ENCODE results near the gene TECTB. TPM values are rescaled to one million over a fixed set of nuclear protein-coding genes. Genes with fewer than 3 reads are reported as not detected.

The TECTB gene
- total RNA-seq, 1 donor from 2014 or later: not detected

DNA sequence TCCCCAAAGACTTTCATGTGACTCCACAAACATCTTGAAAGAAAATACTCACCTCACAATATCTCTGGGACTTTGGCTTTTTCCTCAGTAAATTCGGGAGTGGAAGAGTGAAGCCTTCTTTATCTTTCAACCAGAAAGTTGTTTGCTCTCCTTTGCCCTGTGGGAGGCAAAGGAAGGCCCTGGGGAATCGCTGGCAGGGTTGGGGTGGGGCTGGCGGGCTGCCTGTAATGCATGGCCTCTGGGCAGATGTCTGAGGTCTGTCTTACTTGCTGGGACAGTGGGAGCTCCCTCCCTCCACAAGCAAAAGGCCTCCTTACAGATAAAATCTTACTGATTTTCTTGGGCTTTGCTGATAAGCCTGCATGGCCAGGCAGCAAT is 24.9 kb downstream of the TECTB start:
- FAIRE-seq (no peak), DNase-seq (ENCODE audit: low read depth) (no peak)
- Mint-ChIP-seq H3K27me3 (ENCODE audit: low read depth, unreplicated experiment) (peaks cover 10% of the 10 kb centered on the region), H3K4me3 (ENCODE audit: unreplicated experiment) (no peak overlapping the region), H3K27ac (ENCODE audit: unreplicated experiment) (no peak overlapping the region), H3K4me1 (ENCODE audit: low read depth, unreplicated experiment) (no peaks in the 10 kb centered on the region), H3K9me3 (ENCODE audit: unreplicated experiment) (no peaks in the 10 kb centered on the region), H3K36me3 (ENCODE audit: low read depth, unreplicated experiment) (no peaks in the 10 kb centered on the region)
- Histone ChIP-seq H3K9me3 (ENCODE audit: insufficient read depth, low read depth, low read length) (no peaks in the 10 kb centered on the region), H3K79me2 (ENCODE audit: insufficient read depth, low read length) (no peaks in the 10 kb centered on the region), H3K4me3 (ENCODE audit: insufficient read depth, low read depth, low read length) (no peak overlapping the region), H3K36me3 (ENCODE audit: insufficient read depth, low read length) (no peaks in the 10 kb centered on the region), H3K27me3 (ENCODE audit: insufficient read depth, low read length) (no peaks in the 10 kb centered on the region), H3K27ac (ENCODE audit: low read depth, low read length) (no peak overlapping the region), H2AFZ (ENCODE audit: low read depth, low read length) (no peak overlapping the region), H3K4me1 (ENCODE audit: insufficient read depth, low read length) (no peaks in the 10 kb centered on the region), H3K9ac (ENCODE audit: low read length) (no peak overlapping the region), H4K20me1 (ENCODE audit: insufficient read depth, low read length) (no peaks in the 10 kb centered on the region), H3K4me2 (ENCODE audit: low read length) (no peak overlapping the region)
- no peak for TF ChIP-seq EZH2 (IDR thresholded peaks at IDR 0.05; ENCODE audit: insufficient read depth, low read length)
- TF ChIP-seq, protein P1, sequence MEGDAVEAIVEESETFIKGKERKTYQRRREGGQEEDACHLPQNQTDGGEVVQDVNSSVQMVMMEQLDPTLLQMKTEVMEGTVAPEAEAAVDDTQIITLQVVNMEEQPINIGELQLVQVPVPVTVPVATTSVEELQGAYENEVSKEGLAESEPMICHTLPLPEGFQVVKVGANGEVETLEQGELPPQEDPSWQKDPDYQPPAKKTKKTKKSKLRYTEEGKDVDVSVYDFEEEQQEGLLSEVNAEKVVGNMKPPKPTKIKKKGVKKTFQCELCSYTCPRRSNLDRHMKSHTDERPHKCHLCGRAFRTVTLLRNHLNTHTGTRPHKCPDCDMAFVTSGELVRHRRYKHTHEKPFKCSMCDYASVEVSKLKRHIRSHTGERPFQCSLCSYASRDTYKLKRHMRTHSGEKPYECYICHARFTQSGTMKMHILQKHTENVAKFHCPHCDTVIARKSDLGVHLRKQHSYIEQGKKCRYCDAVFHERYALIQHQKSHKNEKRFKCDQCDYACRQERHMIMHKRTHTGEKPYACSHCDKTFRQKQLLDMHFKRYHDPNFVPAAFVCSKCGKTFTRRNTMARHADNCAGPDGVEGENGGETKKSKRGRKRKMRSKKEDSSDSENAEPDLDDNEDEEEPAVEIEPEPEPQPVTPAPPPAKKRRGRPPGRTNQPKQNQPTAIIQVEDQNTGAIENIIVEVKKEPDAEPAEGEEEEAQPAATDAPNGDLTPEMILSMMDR (IDR thresholded peaks at IDR 0.05; ENCODE audit: insufficient read depth, low read depth, low read length): no peak

DNA sequence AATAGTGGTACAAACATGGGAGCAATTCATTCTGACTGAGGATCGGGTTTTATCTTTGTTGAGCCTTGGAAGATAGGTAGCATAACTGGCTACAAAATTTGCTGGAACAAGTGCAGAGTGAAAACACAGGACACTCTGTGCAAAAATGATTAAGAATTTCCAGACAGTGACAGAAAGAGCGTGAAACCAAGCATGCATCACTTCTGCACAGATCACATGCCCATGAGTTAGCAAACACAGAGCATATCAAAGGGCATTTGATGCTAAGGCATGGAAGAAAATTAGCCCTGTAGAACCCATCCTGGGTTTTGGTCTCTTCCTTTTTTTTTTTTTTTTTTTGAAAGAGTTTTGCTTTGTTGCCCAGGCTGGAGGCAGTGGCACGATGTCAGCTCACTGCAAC is 28.3 kb downstream of the TECTB start:
- H3K27me3 ChIP-seq (ENCODE audit: insufficient read depth, low read length): peaks cover 4% of the 10 kb centered on the region
- no peak overlapping the region for H3K4me3 ChIP-seq (ENCODE audit: insufficient read depth, low read depth, low read length)
- H3K9ac ChIP-seq (ENCODE audit: low read length): no peak overlapping the region
- H3K9me3 Mint-ChIP-seq (ENCODE audit: unreplicated experiment): no peaks in the 10 kb centered on the region
- no peak overlapping the region for H3K27ac ChIP-seq (ENCODE audit: low read depth, low read length)
- peaks cover 14% of the 10 kb centered on the region for H3K27me3 Mint-ChIP-seq (ENCODE audit: low read depth, unreplicated experiment)
- H3K79me2 ChIP-seq (ENCODE audit: insufficient read depth, low read length): no peaks in the 10 kb centered on the region
- no peaks in the 10 kb centered on the region for H3K36me3 Mint-ChIP-seq (ENCODE audit: low read depth, unreplicated experiment)
- no peaks in the 10 kb centered on the region for H4K20me1 ChIP-seq (ENCODE audit: insufficient read depth, low read length)
- TF ChIP-seq, protein P1 (IDR thresholded peaks at IDR 0.05; ENCODE audit: insufficient read depth, low read depth, low read length): no peak
- no peak for TF ChIP-seq EZH2 (IDR thresholded peaks at IDR 0.05; ENCODE audit: insufficient read depth, low read length)
- DNase-seq (ENCODE audit: low read depth) (no peak), FAIRE-seq (no peak)
- no peak overlapping the region for H2AFZ ChIP-seq (ENCODE audit: low read depth, low read length)
- no peak overlapping the region for H3K4me2 ChIP-seq (ENCODE audit: low read length)
- no peak overlapping the region for H3K27ac Mint-ChIP-seq (ENCODE audit: unreplicated experiment)
- H3K4me3 Mint-ChIP-seq (ENCODE audit: unreplicated experiment): no peak overlapping the region
- H3K4me1 ChIP-seq (ENCODE audit: insufficient read depth, low read length): no peaks in the 10 kb centered on the region
- H3K4me1 Mint-ChIP-seq (ENCODE audit: low read depth, unreplicated experiment): no peaks in the 10 kb centered on the region
- no peaks in the 10 kb centered on the region for H3K9me3 ChIP-seq (ENCODE audit: insufficient read depth, low read depth, low read length)
- no peaks in the 10 kb centered on the region for H3K36me3 ChIP-seq (ENCODE audit: insufficient read depth, low read length)

DNA sequence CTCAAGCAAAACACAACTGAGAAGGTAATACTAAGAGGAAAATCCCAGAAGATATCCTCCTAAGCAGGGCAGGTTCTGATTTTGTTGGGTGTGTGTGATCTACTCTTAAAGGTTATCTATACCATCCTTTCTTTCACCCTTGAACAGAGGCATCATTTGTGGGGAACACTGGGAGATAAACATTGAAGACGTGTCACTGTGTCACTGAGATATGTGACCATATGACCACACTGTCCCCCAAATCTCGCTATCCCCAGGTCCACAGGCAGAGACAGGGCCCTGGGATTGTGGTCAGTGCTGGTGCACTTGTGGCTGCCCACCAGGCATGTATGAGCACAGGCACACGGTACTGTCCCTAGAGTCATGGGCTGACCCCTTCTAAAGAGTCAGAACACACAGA is 30.0 kb downstream of the TECTB start:
- Mint-ChIP-seq H3K4me3 (ENCODE audit: unreplicated experiment) (no peak overlapping the region), H3K9me3 (ENCODE audit: unreplicated experiment) (no peaks in the 10 kb centered on the region), H3K36me3 (ENCODE audit: low read depth, unreplicated experiment) (no peaks in the 10 kb centered on the region), H3K27me3 (ENCODE audit: low read depth, unreplicated experiment) (peaks cover 14% of the 10 kb centered on the region), H3K27ac (ENCODE audit: unreplicated experiment) (no peak overlapping the region), H3K4me1 (ENCODE audit: low read depth, unreplicated experiment) (no peaks in the 10 kb centered on the region)
- Histone ChIP-seq H3K79me2 (ENCODE audit: insufficient read depth, low read length) (no peaks in the 10 kb centered on the region), H3K27me3 (ENCODE audit: insufficient read depth, low read length) (peaks cover 6% of the 10 kb centered on the region), H3K4me2 (ENCODE audit: low read length) (no peak overlapping the region), H4K20me1 (ENCODE audit: insufficient read depth, low read length) (no peaks in the 10 kb centered on the region), H3K9me3 (ENCODE audit: insufficient read depth, low read depth, low read length) (no peaks in the 10 kb centered on the region), H2AFZ (ENCODE audit: low read depth, low read length) (no peak overlapping the region), H3K36me3 (ENCODE audit: insufficient read depth, low read length) (no peaks in the 10 kb centered on the region), H3K9ac (ENCODE audit: low read length) (no peak overlapping the region), H3K4me3 (ENCODE audit: insufficient read depth, low read depth, low read length) (no peak overlapping the region), H3K27ac (ENCODE audit: low read depth, low read length) (no peak overlapping the region), H3K4me1 (ENCODE audit: insufficient read depth, low read length) (no peaks in the 10 kb centered on the region)
- TF ChIP-seq, protein P1 (IDR thresholded peaks at IDR 0.05; ENCODE audit: insufficient read depth, low read depth, low read length): no peak
- TF ChIP-seq EZH2 (IDR thresholded peaks at IDR 0.05; ENCODE audit: insufficient read depth, low read length): no peak
- FAIRE-seq: no peak
- DNase-seq (ENCODE audit: low read depth): no peak
